ENCODE data around the gene GABBR2. TPM values are rescaled to one million over a fixed set of nuclear protein-coding genes. Genes with fewer than 3 reads are reported as not detected.

Gene GABBR2
- total and polyA plus RNA-seq, 2 experiments from 2014 or later: 0.89 to 1.3 TPM

DNA sequence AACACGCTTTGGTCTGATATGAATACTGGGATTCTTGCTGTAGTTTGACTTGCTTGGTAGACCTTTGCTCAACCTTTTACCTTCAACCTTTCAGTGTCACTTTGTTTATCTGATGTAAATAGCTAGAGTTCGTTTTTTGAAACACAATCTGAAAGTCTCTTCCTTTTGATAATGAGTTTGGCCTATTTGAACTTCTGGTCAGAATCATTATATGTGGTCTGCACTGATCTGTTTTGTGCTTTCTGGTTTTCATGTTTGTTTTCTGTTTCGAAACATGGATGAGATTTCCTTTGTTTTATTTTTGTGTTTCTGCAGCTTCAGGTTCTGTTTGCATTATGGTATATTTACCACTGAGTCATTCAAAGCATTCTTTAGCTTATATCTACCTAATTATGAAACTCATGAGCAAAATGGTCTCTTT, 217.5 kb downstream of the GABBR2 start (continued):
- TF ChIP-seq ZNF462 (CRISPR knock-in tag; IDR thresholded peaks at IDR 0.05) (no peak), POLR2AphosphoS5 (IDR thresholded peaks at IDR 0.05; ENCODE audit: low read depth) (no peak), JUNB (IDR thresholded peaks at IDR 0.05; ENCODE audit: unreplicated experiment) (no peak), EZH2 (IDR thresholded peaks at IDR 0.05; ENCODE audit: low read depth, unreplicated experiment) (no peak), EZH2phosphoT487 (IDR thresholded peaks at IDR 0.05; ENCODE audit: unreplicated experiment) (no peak)

- H3F3A ChIP-seq (replicated peaks; ENCODE audit: low read depth): no peaks in the 10 kb centered on the region
- H3K79me2 ChIP-seq (replicated peaks; ENCODE audit: insufficient read depth): no peaks in the 10 kb centered on the region
- no peak overlapping the region for H3K4me2 ChIP-seq
- no peak overlapping the region for H3K4me3 ChIP-seq
- ATAC-seq (peak; percentile 64), DNase-seq (ENCODE audit: low spot score) (peak; percentile 40)
- H3K27ac ChIP-seq (ENCODE audit: low read depth): no peak overlapping the region
- peak overlapping the region; percentile 14; the same call in 1 of the 2 replicates for H2AFZ ChIP-seq
- no peaks in the 10 kb centered on the region for H3K4me1 ChIP-seq (ENCODE audit: insufficient read depth)
- Mint-ChIP-seq H3K27me3 (ENCODE audit: insufficient read depth, low read depth, poor library complexity) (peaks cover 3% of the 10 kb centered on the region), H3K4me1 (peaks cover 12% of the 10 kb centered on the region; the same call in 2 of the 3 replicates), H3K9me3 (peaks cover 5% of the 10 kb centered on the region; the same call in 2 of the 3 replicates), H3K27ac (no peak overlapping the region), H3K4me3 (no peak overlapping the region), H3K36me3 (ENCODE audit: low read depth) (no peaks in the 10 kb centered on the region)
- no peaks in the 10 kb centered on the region for H4K20me1 ChIP-seq (replicated peaks; ENCODE audit: insufficient read depth)
- H3K27me3 ChIP-seq (ENCODE audit: insufficient read depth): no peaks in the 10 kb centered on the region
- no peaks in the 10 kb centered on the region for H3K9me2 ChIP-seq (ENCODE audit: insufficient read depth)
- no peaks in the 10 kb centered on the region for H3K36me3 ChIP-seq (ENCODE audit: insufficient read depth)
- TF ChIP-seq NANOG (IDR thresholded peaks at IDR 0.05; ENCODE audit: borderline replicate concordance) (no peak), POLR2AphosphoS5 (IDR thresholded peaks at IDR 0.05; ENCODE audit: low read depth) (no peak), EZH2phosphoT487 (IDR thresholded peaks at IDR 0.05; ENCODE audit: unreplicated experiment) (no peak), REST (IDR thresholded peaks at IDR 0.05; ENCODE audit: unreplicated experiment) (no peak), EZH2 (IDR thresholded peaks at IDR 0.05; ENCODE audit: low read depth, unreplicated experiment) (no peak)
- TF ChIP-seq, protein P1, sequence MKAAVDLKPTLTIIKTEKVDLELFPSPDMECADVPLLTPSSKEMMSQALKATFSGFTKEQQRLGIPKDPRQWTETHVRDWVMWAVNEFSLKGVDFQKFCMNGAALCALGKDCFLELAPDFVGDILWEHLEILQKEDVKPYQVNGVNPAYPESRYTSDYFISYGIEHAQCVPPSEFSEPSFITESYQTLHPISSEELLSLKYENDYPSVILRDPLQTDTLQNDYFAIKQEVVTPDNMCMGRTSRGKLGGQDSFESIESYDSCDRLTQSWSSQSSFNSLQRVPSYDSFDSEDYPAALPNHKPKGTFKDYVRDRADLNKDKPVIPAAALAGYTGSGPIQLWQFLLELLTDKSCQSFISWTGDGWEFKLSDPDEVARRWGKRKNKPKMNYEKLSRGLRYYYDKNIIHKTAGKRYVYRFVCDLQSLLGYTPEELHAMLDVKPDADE (IDR thresholded peaks at IDR 0.05): no peak
- TF ChIP-seq, protein P2, sequence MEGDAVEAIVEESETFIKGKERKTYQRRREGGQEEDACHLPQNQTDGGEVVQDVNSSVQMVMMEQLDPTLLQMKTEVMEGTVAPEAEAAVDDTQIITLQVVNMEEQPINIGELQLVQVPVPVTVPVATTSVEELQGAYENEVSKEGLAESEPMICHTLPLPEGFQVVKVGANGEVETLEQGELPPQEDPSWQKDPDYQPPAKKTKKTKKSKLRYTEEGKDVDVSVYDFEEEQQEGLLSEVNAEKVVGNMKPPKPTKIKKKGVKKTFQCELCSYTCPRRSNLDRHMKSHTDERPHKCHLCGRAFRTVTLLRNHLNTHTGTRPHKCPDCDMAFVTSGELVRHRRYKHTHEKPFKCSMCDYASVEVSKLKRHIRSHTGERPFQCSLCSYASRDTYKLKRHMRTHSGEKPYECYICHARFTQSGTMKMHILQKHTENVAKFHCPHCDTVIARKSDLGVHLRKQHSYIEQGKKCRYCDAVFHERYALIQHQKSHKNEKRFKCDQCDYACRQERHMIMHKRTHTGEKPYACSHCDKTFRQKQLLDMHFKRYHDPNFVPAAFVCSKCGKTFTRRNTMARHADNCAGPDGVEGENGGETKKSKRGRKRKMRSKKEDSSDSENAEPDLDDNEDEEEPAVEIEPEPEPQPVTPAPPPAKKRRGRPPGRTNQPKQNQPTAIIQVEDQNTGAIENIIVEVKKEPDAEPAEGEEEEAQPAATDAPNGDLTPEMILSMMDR (conservative IDR thresholded peaks at IDR 0.05; ENCODE audit: low read depth in 2 of 2): no peak
Measured at GRCh38 chr9:98488571-98489312, 220.0 kb downstream of the GABBR2 start.

Data from GM23338 (cell line).